SK-N-SH (cell line): ENCODE data around the gene EPYC. TPM values are rescaled to one million over a fixed set of nuclear protein-coding genes. Genes with fewer than 3 reads are reported as not detected.

Source experiments
- CTCF ChIA-PET: fragments of 300-600, 350-600 bp; formaldehyde crosslinking; extraction: SDS; loops from one replicate; lab custom pipeline; 2021; lab: Yijun Ruan, JAX
- POLR2A ChIA-PET: fragments of 350-600 bp; sonication (Branson Sonifier 250); formaldehyde crosslinking; extraction: SDS; loops from one replicate; lab custom pipeline; 2020; ENCODE audit warnings: antibody characterized with exemption, inconsistent platforms; lab: Yijun Ruan, JAX
- DNase-seq: peaks from one replicate; pipeline ENCODE4 v3.0.0; 2012
- H2AFZ ChIP-seq: fragments of 200-600 bp; sonication (generic); 2 replicates; pipeline ENCODE4 v1.8.1; 2016; ENCODE audit warnings: antibody characterized with exemption, mild to moderate bottlenecking, low read depth
- H3F3A ChIP-seq: fragments of 200-600 bp; sonication (generic); replicated peaks from 2 replicates; pipeline ENCODE3; 2016; ENCODE audit warnings: antibody characterized with exemption, mild to moderate bottlenecking; ENCODE audit not compliant: insufficient read depth
- H3K27ac ChIP-seq, 2 experiments: fragments of 200-500 bp in 1 of 2; fragments of 200-600 bp in 1 of 2; sonication (Bioruptor generic) in 1 of 2; sonication (generic), shearing (Covaris generic) in 1 of 2; 2 replicates each; pipeline versions ENCODE4 v1.5.1 to v1.6.1; 2014 to 2016; ENCODE audit warnings: low read depth in 2 of 2, inconsistent platforms in 1 of 2, low read length in 1 of 2, mild to moderate bottlenecking in 1 of 2, mixed read lengths in 1 of 2
- H3K27me3 ChIP-seq: fragments of 200-600 bp; sonication (generic), shearing (Covaris generic); 2 replicates; pipeline ENCODE4 v1.6.1; 2016; ENCODE audit warnings: mixed run types; ENCODE audit not compliant: insufficient read depth
- H3K36me3 ChIP-seq, 2 experiments: fragments of 200-500 bp in 1 of 2; fragments of 200-600 bp in 1 of 2; sonication (Bioruptor generic) in 1 of 2; sonication (generic) in 1 of 2; replicated peaks in 1 of 2; 2 replicates each; pipeline versions ENCODE3 to v1.5.1; 2014 to 2016; ENCODE audit warnings: low read length in 1 of 2, mild to moderate bottlenecking in 1 of 2; ENCODE audit not compliant: insufficient read depth in 2 of 2, control insufficient read depth in 1 of 2
- H3K4me1 ChIP-seq, 2 experiments: fragments of 200-500 bp in 1 of 2; fragments of 200-600 bp in 1 of 2; sonication (Bioruptor generic) in 1 of 2; sonication (generic), shearing (Covaris generic) in 1 of 2; 2 replicates each; pipeline versions ENCODE4 v1.5.1 to v1.6.1; 2014 to 2016; ENCODE audit warnings: low read depth in 1 of 2, low read length in 1 of 2, mixed run types in 1 of 2; ENCODE audit not compliant: insufficient read depth in 2 of 2, control insufficient read depth in 1 of 2
- H3K4me2 ChIP-seq: fragments of 200-600 bp; sonication (generic), shearing (Covaris generic); 2 replicates; pipeline ENCODE4 v1.6.1; 2017; ENCODE audit warnings: mixed run types
- H3K4me3 ChIP-seq, 2 experiments: fragments of 200-500 bp in 1 of 2; fragments of 200-600 bp in 1 of 2; sonication (Bioruptor generic) in 1 of 2; sonication (generic), shearing (Covaris generic) in 1 of 2; 2 replicates each; pipeline versions ENCODE4 v1.5.1 to v1.8.1; 2014 to 2016; ENCODE audit warnings: low read depth in 2 of 2, inconsistent platforms in 1 of 2, low read length in 1 of 2, mild to moderate bottlenecking in 1 of 2, mixed read lengths in 1 of 2, moderate library complexity in 1 of 2
- H3K79me2 ChIP-seq: fragments of 200-600 bp; sonication (generic); 2 replicates; pipeline ENCODE4 v1.8.1; 2017; ENCODE audit warnings: mild to moderate bottlenecking; ENCODE audit not compliant: insufficient read depth
- H3K9ac ChIP-seq: fragments of 200-600 bp; sonication (generic); 2 replicates; pipeline ENCODE4 v1.6.1; 2017; ENCODE audit warnings: mixed run types
- H3K9me2 ChIP-seq: fragments of 200-600 bp; sonication (generic); 2 replicates; pipeline ENCODE4 v1.6.1; 2017; ENCODE audit warnings: mixed run types
- H3K9me3 ChIP-seq: fragments of 200-600 bp; sonication (generic); 2 replicates; pipeline ENCODE4 v1.6.1; 2017; ENCODE audit warnings: mixed run types, mild to moderate bottlenecking, moderate library complexity
- H4K20me1 ChIP-seq: fragments of 200-600 bp; sonication (generic); 2 replicates; pipeline ENCODE4 v1.6.1; 2017; ENCODE audit warnings: mild to moderate bottlenecking, mixed run types; ENCODE audit not compliant: insufficient read depth
- CTCF ChIP-seq: fragments of 200-600 bp; sonication (generic); IDR thresholded peaks from 2 replicates; pipeline ENCODE4 v1.6.1; 2017; ENCODE audit warnings: antibody characterized with exemption, mild to moderate bottlenecking, moderate library complexity
- EP300 ChIP-seq, 2 experiments: IDR thresholded peaks; 2 replicates each; pipeline versions ENCODE4 v1.4.0 to v1.6.1; 2012; ENCODE audit warnings: borderline replicate concordance in 1 of 2, low read depth in 1 of 2, low read length in 1 of 2
- FOXJ3 ChIP-seq: sonication (generic); formaldehyde crosslinking; IDR thresholded peaks from 2 replicates; pipeline ENCODE4 v1.5.1; 2020; ENCODE audit warnings: mild to moderate bottlenecking, missing genetic modification reagents
- FOXM1 ChIP-seq: IDR thresholded peaks from 2 replicates; pipeline ENCODE4 v1.4.0; 2012; ENCODE audit warnings: low read depth, mild to moderate bottlenecking
- MAX ChIP-seq: IDR thresholded peaks from 2 replicates; pipeline ENCODE4 v1.4.0; 2012; ENCODE audit warnings: low read depth
- RAD21 ChIP-seq: IDR thresholded peaks from 2 replicates; pipeline ENCODE4 v1.6.1; 2012; ENCODE audit warnings: mild to moderate bottlenecking, low read length
- REST ChIP-seq: IDR thresholded peaks from 2 replicates; pipeline ENCODE4 v1.6.1; 2012; ENCODE audit warnings: mild to moderate bottlenecking, low read depth, low read length, moderate library complexity
- RFX5 ChIP-seq: IDR thresholded peaks from 2 replicates; pipeline ENCODE4 v1.6.1; 2012; ENCODE audit warnings: mild to moderate bottlenecking, improper control_type of control experiment, low read length
- TEAD4 ChIP-seq: IDR thresholded peaks from 2 replicates; pipeline ENCODE4 v1.4.0; 2012; ENCODE audit warnings: mild to moderate bottlenecking, borderline replicate concordance; ENCODE audit not compliant: insufficient read depth
- USF1 ChIP-seq: IDR thresholded peaks from 2 replicates; pipeline ENCODE4 v1.4.0; 2012; ENCODE audit warnings: low read depth, borderline replicate concordance
- USF2 ChIP-seq: fragments of 150-350 bp; IDR thresholded peaks from 2 replicates; pipeline ENCODE4 v1.6.1; 2017; ENCODE audit warnings: antibody characterized with exemption, low read length, low read depth, borderline replicate concordance
- WGBS: methylation state at CpG from one replicate; pipeline ENCODE4 v1.1.6; 2017; ENCODE audit warnings: low lambda C conversion rate; 5-methylcytosine and 5-hydroxymethylcytosine counted together
- polyA plus RNA-seq, 3 experiments: library from polyadenylated mRNA; depleted of rRNA; stranded (reverse); fragments of >200 nt; gene quantifications; 2 replicates each; pipeline ENCODE4 v1.2.3, GENCODE V29; 2012

Gene EPYC
- polyA plus RNA-seq, 1 of the 3 experiments (the other 2 are of a cell fraction), result not detected

GRCh38 chr12:90916516-90916915 lies 88.3 kb downstream of the EPYC start:
- Histone ChIP-seq H3K4me1 (0 out of 4 replicates have a peak, but pooled peaks cover 0 to 3% of the 10 kb centered on the region in 2 experiments), H3K4me2 (no peak overlapping the region), H3K79me2 (no peaks in the 10 kb centered on the region), H3K9me2 (no peaks in the 10 kb centered on the region), H3K9me3 (no peaks in the 10 kb centered on the region), H3K4me3 (no peak overlapping the region), H3K36me3 (no peaks in the 10 kb centered on the region), H3K27ac (no peak overlapping the region), H3F3A (peaks cover 8% of the 10 kb centered on the region), H4K20me1 (no peaks in the 10 kb centered on the region), H2AFZ (no peak overlapping the region), H3K27me3 (no peaks in the 10 kb centered on the region), H3K9ac (no peak overlapping the region)
- no peak for DNase-seq
- TF ChIP-seq EP300 (IDR thresholded peaks at IDR 0.05; ENCODE audit: borderline replicate concordance in 1 of 2, low read depth in 1 of 2, low read length in 1 of 2) (no peak), RFX5 (no peak), FOXM1 (no peak)
- CTCF ChIA-PET, result no interaction called here
- POLR2A ChIA-PET, result no interaction called here

GRCh38 chr12:90915353-90915752 lies 89.4 kb downstream of the EPYC start:
- H3K9me2 ChIP-seq, result no peaks in the 10 kb centered on the region
- no peaks in the 10 kb centered on the region for H4K20me1 ChIP-seq
- no peak overlapping the region for H3K9ac ChIP-seq
- no peaks in the 10 kb centered on the region for H3K36me3 ChIP-seq
- no peak for TF ChIP-seq RAD21
- TF ChIP-seq USF1, result no peak
- no peak for TF ChIP-seq TEAD4
- TF ChIP-seq MAX, result no peak
- TF ChIP-seq FOXM1, result no peak
- TF ChIP-seq USF2, result no peak
- no peak for TF ChIP-seq RFX5
- no peak for TF ChIP-seq FOXJ3
- no peak for TF ChIP-seq REST
- no peak for TF ChIP-seq CTCF
- H3K9me3 ChIP-seq, result no peaks in the 10 kb centered on the region
- H3K4me1 ChIP-seq, result no peaks in the 10 kb centered on the region; a peak in 1 of 4 replicates
- DNase-seq, result no peak
- H3K27me3 ChIP-seq, result no peaks in the 10 kb centered on the region
- no peak overlapping the region for H3K27ac ChIP-seq
- H3K79me2 ChIP-seq, result no peaks in the 10 kb centered on the region
- H3K4me2 ChIP-seq, result no peak overlapping the region
- 40% methylated on average over 2 of the region's 2 CpGs for WGBS
- peaks cover 6% of the 10 kb centered on the region for H3F3A ChIP-seq
- CTCF ChIA-PET, result no interaction called here
- peak overlapping the region; percentile 56; the same call in 1 of the 2 replicates for H2AFZ ChIP-seq
- POLR2A ChIA-PET, result no interaction called here
- no peak overlapping the region for H3K4me3 ChIP-seq

Other genes starting within 250 kb of the EPYC start
- not detected in 2 replicates for gene CCER1, start 49.8 kb downstream of the EPYC start, polyA plus RNA-seq (2012; rRNA removed)
- not detected in 2 replicates for gene KERA, start 53.1 kb upstream of the EPYC start, polyA plus RNA-seq (2012; rRNA removed)
- gene LUM, start 106.5 kb upstream of the EPYC start, polyA plus RNA-seq (2012; rRNA removed), result 30.6 and 50.2 TPM in 2 replicates
- gene DCN, start 177.8 kb upstream of the EPYC start, polyA plus RNA-seq (2012; rRNA removed), result 5.5 and 8.9 TPM in 2 replicates